ENCODE data around the gene ADAP1. TPM values are rescaled to one million over a fixed set of nuclear protein-coding genes. Genes with fewer than 3 reads are reported as not detected.

ADAP1 gene
- total RNA-seq, 1 experiment from 2014 or later: 34.0 TPM

GRCh38 chr7:861222-861621 is 93.3 kb downstream of the ADAP1 start:
- no peak overlapping the region for H3K27ac ChIP-seq (ENCODE audit: low read depth, low read length)
- ChIA-PET POLR2A (no interaction called here), RAD21 (ENCODE audit: low non-redundant PET in 1 of 2, low total read pairs in 2 of 2, uncharacterized antibody in 2 of 2, unreplicated experiment in 2 of 2) (no interaction called here), CTCF (no interaction called here)
- peaks cover 18 to 53% of the 10 kb centered on the region in 2 experiments for H3K36me3 ChIP-seq (ENCODE audit: control insufficient read depth in 1 of 2, insufficient read depth in 2 of 2, low read length in 2 of 2)
- no peaks in the 10 kb centered on the region for H3K9me3 ChIP-seq (ENCODE audit: control insufficient read depth in 1 of 2, insufficient read depth in 1 of 2, low read depth in 1 of 2, low read length in 2 of 2)
- no peak for DNase-seq (ENCODE audit: low read depth, low spot score)
- no peaks in the 10 kb centered on the region for H3K27me3 ChIP-seq (ENCODE audit: insufficient read depth, low read length)
- no peak overlapping the region for H3K9ac ChIP-seq (ENCODE audit: low read length)
- H3K4me2 ChIP-seq (ENCODE audit: low read length): no peak overlapping the region
- ATAC-seq: no peak
- H3K79me2 ChIP-seq (ENCODE audit: insufficient read depth, low read length): no peaks in the 10 kb centered on the region; the same call in 1 of the 2 replicates
- intact Hi-C loops (cut with micrococcal nuclease): no loop called here
- TF ChIP-seq, protein P1, sequence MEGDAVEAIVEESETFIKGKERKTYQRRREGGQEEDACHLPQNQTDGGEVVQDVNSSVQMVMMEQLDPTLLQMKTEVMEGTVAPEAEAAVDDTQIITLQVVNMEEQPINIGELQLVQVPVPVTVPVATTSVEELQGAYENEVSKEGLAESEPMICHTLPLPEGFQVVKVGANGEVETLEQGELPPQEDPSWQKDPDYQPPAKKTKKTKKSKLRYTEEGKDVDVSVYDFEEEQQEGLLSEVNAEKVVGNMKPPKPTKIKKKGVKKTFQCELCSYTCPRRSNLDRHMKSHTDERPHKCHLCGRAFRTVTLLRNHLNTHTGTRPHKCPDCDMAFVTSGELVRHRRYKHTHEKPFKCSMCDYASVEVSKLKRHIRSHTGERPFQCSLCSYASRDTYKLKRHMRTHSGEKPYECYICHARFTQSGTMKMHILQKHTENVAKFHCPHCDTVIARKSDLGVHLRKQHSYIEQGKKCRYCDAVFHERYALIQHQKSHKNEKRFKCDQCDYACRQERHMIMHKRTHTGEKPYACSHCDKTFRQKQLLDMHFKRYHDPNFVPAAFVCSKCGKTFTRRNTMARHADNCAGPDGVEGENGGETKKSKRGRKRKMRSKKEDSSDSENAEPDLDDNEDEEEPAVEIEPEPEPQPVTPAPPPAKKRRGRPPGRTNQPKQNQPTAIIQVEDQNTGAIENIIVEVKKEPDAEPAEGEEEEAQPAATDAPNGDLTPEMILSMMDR (IDR thresholded peaks at IDR 0.05 in 2 of 3, conservative IDR thresholded peaks at IDR 0.05 in 1 of 3; ENCODE audit: borderline replicate concordance in 1 of 3, insufficient read depth in 1 of 3, low read depth in 2 of 3, low read length in 2 of 3): no peak
- no peak for TF ChIP-seq RAD21 (IDR thresholded peaks at IDR 0.05; ENCODE audit: low read depth)
- no peak for TF ChIP-seq JUND (IDR thresholded peaks at IDR 0.05)
- TF ChIP-seq SRF (IDR thresholded peaks at IDR 0.05; ENCODE audit: low read depth): no peak
- TF ChIP-seq SP1 (IDR thresholded peaks at IDR 0.05; ENCODE audit: low read depth): no peak
- no peak overlapping the region for H3K4me3 ChIP-seq (replicated peaks in 1 of 2; ENCODE audit: low read depth in 1 of 2, low read length in 2 of 2)
- BruUV-seq (replicated peaks): no TSS peak
- no peaks in the 10 kb centered on the region for H3K9me2 ChIP-seq (ENCODE audit: insufficient read depth)
- no peaks in the 10 kb centered on the region for H4K20me1 ChIP-seq (ENCODE audit: insufficient read depth)
- no peak overlapping the region for H2AFZ ChIP-seq (ENCODE audit: low read depth, low read length, poor library complexity, severe bottlenecking)
- H3K4me1 ChIP-seq (ENCODE audit: control insufficient read depth in 1 of 2, insufficient read depth in 2 of 2, low read length in 2 of 2): no peaks in the 10 kb centered on the region

DNA sequence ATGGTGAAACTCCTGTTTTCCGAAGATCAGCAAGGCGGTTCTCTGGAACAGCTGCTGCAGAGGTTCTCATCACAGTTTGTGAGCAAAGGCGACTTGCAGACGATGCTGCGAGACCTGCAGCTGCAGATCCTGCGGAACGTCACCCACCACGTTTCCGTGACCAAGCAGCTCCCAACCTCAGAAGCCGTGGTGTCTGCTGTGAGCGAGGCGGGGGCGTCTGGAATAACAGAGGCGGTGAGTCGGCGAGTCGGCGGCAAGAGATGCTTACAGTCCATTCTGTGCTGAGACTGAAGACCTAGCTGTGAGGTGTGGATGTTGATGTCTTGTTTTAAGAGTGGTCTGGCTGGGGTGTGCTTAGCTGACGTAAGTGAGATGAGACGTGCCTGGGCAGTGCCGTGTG is 94.3 kb downstream of the ADAP1 start:
- RAD21 ChIA-PET (ENCODE audit: low non-redundant PET in 1 of 2, low total read pairs in 2 of 2, uncharacterized antibody in 2 of 2, unreplicated experiment in 2 of 2): interaction anchor here in 1 of 2 experiments (0.6 kb wide), 1 partner anchor 74 kb away, joined by 3 read pairs; no protein-coding TSS in a partner anchor
- Histone ChIP-seq H3K9me2 (ENCODE audit: insufficient read depth) (no peaks in the 10 kb centered on the region), H3K4me1 (ENCODE audit: control insufficient read depth in 1 of 2, insufficient read depth in 2 of 2, low read length in 2 of 2) (no peaks in the 10 kb centered on the region), H3K4me3 (replicated peaks in 1 of 2; ENCODE audit: low read depth in 1 of 2, low read length in 2 of 2) (no peak overlapping the region), H2AFZ (ENCODE audit: low read depth, low read length, poor library complexity, severe bottlenecking) (no peak overlapping the region), H3K79me2 (ENCODE audit: insufficient read depth, low read length) (no peaks in the 10 kb centered on the region; the same call in 1 of the 2 replicates), H3K27me3 (ENCODE audit: insufficient read depth, low read length) (no peaks in the 10 kb centered on the region), H3K9me3 (ENCODE audit: control insufficient read depth in 1 of 2, insufficient read depth in 1 of 2, low read depth in 1 of 2, low read length in 2 of 2) (no peaks in the 10 kb centered on the region), H3K9ac (ENCODE audit: low read length) (no peak overlapping the region), H3K4me2 (ENCODE audit: low read length) (no peak overlapping the region), H3K36me3 (ENCODE audit: control insufficient read depth in 1 of 2, insufficient read depth in 2 of 2, low read length in 2 of 2) (peaks cover 16 to 57% of the 10 kb centered on the region in 2 experiments), H4K20me1 (ENCODE audit: insufficient read depth) (no peaks in the 10 kb centered on the region), H3K27ac (ENCODE audit: low read depth, low read length) (no peak overlapping the region)
- no peak for ATAC-seq
- POLR2A ChIA-PET: no interaction called here
- CTCF ChIA-PET: no interaction called here
- no peak for TF ChIP-seq JUND (IDR thresholded peaks at IDR 0.05)
- BruUV-seq (replicated peaks): no TSS peak
- no peak for DNase-seq (ENCODE audit: low read depth, low spot score)
- intact Hi-C loops (cut with micrococcal nuclease): no loop called here
